Subcutaneous abdominal adipose tissue (tissue), 5 donors: Measurements from ENCODE around the gene COX7A2L.

Source experiments
- H3K27ac ChIP-seq: one replicate; pipeline ENCODE4 v1.7.0; 2013; ENCODE audit warnings: low read depth, mild to moderate bottlenecking, inconsistent platforms, low read length, moderate library complexity
- H3K27me3 ChIP-seq, 5 donors: one replicate each; pipeline ENCODE4 v1.7.0; 2013; ENCODE audit warnings: low read length in 5 of 5, inconsistent platforms in 1 of 5; ENCODE audit not compliant: control insufficient read depth in 5 of 5, insufficient read depth in 4 of 5
- H3K36me3 ChIP-seq, 5 donors: one replicate each; pipeline ENCODE4 v1.7.0; 2013; ENCODE audit warnings: low read length in 5 of 5; ENCODE audit not compliant: control insufficient read depth in 5 of 5, insufficient read depth in 5 of 5
- H3K4me1 ChIP-seq, 5 donors: one replicate each; pipeline ENCODE4 v1.7.0; 2013; ENCODE audit warnings: low read length in 5 of 5, mild to moderate bottlenecking in 3 of 5, moderate library complexity in 1 of 5; ENCODE audit not compliant: control insufficient read depth in 5 of 5, insufficient read depth in 5 of 5
- H3K4me3 ChIP-seq, 5 donors: one replicate each; pipeline ENCODE4 v1.7.0; 2013; ENCODE audit warnings: low read length in 5 of 5, low read depth in 1 of 5
- H3K9ac ChIP-seq, 5 donors: one replicate each; pipeline ENCODE4 v1.7.0; 2013; ENCODE audit warnings: low read length in 5 of 5, mild to moderate bottlenecking in 4 of 5, moderate library complexity in 3 of 5
- H3K9me3 ChIP-seq, 5 donors: one replicate each; pipeline ENCODE4 v1.7.0; 2013; ENCODE audit warnings: low read length in 5 of 5; ENCODE audit not compliant: control insufficient read depth in 5 of 5
- donor health status: healthy.
- donor health status: healthy.
- donor health status: healthy.
- donor health status: healthy.
- donor health status: healthy.

COX7A2L gene

DNA sequence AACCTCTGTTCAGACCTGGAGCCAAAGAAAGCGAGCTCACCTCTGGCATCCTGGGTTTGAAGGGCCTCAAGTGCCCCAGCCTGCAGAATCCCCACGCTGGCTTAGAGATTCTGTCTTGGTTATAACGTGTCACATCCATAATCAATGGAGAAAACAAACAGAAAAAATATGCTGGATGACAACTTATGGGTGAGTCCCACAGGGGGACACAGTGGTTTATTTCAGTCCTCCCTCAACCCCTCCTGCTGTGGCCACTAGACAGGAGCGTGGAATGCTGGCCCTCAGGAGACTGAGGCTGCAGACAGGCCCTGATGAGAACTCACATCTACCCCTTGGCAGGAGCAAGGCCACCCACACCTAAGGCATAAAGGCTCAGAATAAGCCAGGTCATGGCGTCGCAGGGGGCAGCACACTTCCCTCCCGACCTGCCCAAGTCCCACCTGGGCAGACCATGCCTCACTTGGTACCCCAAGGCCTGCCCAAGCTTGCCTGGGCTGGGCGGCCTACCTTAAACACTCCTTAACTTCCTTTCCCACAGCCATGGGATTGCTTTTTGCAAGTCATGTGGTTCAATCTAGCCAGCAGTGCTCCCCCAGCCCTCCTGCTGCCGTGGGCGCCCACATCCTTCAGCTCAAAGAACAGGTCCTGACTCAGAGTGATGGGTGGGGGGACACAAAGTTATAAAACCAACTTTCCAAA is 19.9 kb downstream of the COX7A2L start:
- Histone ChIP-seq H3K9me3 (no peaks in the 10 kb centered on the region), H3K4me1 (peaks cover 6 to 30% (median 21%) of the 10 kb centered on the region in 5 donors), H3K27ac (no peak overlapping the region), H3K36me3 (peaks cover 0 to 39% (median 25%) of the 10 kb centered on the region in 5 donors), H3K4me3 (no peak overlapping the region), H3K27me3 (no peaks in the 10 kb centered on the region), H3K9ac (no peak overlapping the region)

DNA sequence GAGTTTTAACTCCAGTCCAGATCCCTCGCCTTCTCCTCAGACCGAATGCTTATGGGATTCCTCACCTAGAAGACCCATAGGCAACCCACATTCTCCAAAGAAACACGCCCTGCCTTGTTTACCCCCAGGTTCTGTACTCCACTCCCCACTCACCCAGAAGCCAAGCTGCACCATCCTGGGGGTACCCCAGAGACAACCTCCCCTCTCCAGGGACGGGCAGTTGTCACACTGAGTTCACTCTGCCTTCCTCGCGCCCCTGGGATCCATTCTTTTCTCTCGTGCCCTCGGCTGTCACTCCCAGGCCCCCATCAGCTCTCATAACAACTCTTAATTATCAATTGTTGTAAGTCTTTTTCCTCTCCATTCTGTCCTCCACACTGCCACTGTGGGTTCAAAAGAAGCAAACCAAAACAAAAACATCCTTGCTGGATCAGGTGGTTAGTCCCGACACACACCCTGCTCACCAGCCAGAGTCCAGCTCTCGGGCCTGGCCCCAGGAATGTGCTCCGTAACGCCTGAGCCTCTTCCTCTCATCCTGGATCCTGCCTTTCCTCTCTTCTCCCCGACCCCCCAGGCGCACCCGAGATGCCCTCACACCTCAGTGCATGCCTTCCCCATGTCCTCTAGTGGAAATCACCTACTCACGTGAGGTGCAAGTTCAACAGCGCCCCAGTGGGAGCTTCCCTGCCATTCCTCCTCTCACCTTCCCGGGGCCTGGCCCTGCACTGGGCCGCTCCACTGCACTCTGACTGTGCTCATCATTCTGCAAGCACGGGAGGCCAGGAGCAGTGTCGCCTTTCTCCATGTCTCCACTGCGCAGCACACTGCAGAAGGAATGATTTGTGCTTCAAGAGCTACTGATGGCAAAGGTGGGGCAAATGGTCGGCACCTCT is 20.7 kb downstream of the COX7A2L start:
- no peak overlapping the region for H3K27ac ChIP-seq
- H3K9me3 ChIP-seq = no peaks in the 10 kb centered on the region
- H3K36me3 ChIP-seq = peaks cover 0 to 35% (median 26%) of the 10 kb centered on the region in 5 donors
- H3K27me3 ChIP-seq = no peaks in the 10 kb centered on the region
- peaks cover 6 to 23% (median 15%) of the 10 kb centered on the region in 5 donors for H3K4me1 ChIP-seq
- H3K9ac ChIP-seq = no peak overlapping the region
- no peak overlapping the region for H3K4me3 ChIP-seq

DNA sequence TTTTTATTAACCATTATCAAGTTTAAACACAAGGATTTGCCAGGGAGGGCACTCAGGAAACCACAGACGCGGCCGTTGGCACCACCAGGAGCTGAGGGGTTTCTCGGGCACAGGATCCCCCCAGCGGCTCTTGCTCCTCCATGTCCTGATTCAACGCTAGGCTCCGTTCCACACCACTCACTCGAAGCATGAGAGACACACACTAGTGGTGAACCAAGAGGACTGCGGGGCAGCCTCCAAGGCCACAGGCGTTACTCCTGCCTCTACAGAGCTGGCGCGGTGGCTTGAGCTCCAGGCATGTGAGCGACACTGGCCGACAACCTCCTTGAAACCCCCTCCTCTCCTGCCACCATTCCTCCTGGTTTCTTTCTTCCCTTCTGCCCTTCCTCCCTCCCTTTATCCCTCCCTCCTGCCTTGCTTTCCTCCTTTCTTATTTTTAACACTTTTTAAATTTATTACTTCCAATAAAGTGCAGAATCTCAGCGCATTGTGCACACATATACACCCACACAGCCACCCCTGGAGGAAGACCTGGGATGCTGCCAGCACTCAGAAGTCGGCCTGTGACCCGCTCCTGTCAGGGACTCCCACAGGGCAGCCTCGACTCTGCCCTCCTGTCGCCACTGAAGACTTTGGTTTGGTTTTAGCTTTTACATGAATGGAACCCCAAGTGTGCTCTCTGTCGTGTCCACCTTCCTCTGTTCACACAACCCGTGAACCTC is 21.7 kb downstream of the COX7A2L start:
- Histone ChIP-seq H3K36me3 (peaks cover 0 to 35% (median 26%) of the 10 kb centered on the region in 5 donors), H3K27me3 (no peaks in the 10 kb centered on the region), H3K9ac (no peak overlapping the region), H3K27ac (no peak overlapping the region), H3K9me3 (no peaks in the 10 kb centered on the region), H3K4me1 (peaks cover 6 to 23% (median 15%) of the 10 kb centered on the region in 5 donors), H3K4me3 (no peak overlapping the region)

DNA sequence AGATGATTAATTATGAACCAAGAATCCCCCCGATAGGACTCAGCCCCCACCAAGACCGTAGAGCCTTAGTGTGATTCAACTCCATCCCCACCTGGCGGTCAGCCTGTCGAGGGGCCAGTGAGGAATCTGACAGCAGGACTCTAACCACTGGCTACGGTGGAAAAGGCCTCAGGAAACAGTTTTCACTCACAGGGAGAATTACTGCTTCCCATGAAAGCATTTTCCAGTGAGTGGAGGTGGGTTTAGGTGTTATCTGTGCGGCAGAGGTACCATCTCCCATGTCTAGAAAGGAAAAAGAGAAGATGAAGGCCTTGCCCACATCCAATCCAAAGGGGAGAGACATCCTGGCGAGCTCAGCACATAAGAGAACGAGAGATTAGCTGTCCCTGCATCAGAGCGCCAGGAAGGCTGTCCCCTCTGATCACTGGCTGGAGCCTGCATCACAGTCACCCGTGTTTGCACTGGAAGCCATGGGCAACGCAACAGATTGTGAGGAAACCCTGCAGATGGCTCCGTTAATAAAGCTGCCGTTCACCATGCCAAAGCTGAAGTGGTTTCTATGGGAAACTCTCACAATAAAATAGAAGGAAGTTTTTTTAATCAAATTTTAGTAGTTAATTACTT is 22.3 kb downstream of the COX7A2L start:
- Histone ChIP-seq H3K9me3 (no peaks in the 10 kb centered on the region), H3K27ac (no peak overlapping the region), H3K9ac (no peak overlapping the region), H3K27me3 (no peaks in the 10 kb centered on the region), H3K4me1 (peaks cover 6 to 23% (median 15%) of the 10 kb centered on the region in 5 donors), H3K4me3 (no peak overlapping the region), H3K36me3 (peaks cover 0 to 38% (median 30%) of the 10 kb centered on the region in 5 donors)

DNA sequence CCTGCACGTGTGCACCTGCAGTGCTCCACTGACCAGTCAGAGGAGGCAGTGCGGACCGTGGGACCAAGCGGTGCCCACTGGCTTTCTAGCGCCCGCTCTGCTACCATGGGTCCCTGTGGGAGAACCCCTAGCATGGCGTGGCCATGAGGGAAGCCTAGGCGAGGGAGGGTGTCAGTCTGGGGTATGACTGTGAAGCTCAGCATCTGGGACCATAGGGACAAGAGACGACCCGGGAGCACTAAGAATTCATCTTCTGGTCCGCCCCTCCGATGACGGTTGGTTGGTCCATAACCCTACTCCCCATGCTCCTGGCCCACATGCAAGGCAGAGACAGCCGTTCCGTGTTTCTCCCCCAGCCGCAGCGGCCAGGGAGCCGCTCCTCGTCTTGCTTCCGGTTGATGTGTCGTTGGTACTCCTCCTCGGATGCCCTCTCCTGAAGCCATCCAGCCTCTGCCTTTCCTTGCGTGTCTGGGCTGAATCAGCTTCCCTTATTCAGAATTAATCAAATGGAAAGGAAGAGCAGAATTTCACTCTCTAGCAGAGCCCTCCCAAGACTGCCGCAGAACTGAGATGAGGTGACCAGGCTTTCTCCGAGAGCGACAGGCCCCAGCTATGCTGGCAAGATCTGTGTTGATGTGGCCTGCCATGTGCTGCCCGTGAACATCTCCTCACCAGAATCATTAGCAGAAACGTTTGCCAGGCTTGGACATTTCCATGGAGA is 23.0 kb downstream of the COX7A2L start:
- no peak overlapping the region for H3K4me3 ChIP-seq
- peaks cover 6 to 19% (median 13%) of the 10 kb centered on the region in 5 donors for H3K4me1 ChIP-seq
- H3K9ac ChIP-seq = no peak overlapping the region
- no peak overlapping the region for H3K27ac ChIP-seq
- no peaks in the 10 kb centered on the region for H3K27me3 ChIP-seq
- no peaks in the 10 kb centered on the region for H3K9me3 ChIP-seq
- peaks cover 1 to 45% (median 35%) of the 10 kb centered on the region in 5 donors for H3K36me3 ChIP-seq

DNA sequence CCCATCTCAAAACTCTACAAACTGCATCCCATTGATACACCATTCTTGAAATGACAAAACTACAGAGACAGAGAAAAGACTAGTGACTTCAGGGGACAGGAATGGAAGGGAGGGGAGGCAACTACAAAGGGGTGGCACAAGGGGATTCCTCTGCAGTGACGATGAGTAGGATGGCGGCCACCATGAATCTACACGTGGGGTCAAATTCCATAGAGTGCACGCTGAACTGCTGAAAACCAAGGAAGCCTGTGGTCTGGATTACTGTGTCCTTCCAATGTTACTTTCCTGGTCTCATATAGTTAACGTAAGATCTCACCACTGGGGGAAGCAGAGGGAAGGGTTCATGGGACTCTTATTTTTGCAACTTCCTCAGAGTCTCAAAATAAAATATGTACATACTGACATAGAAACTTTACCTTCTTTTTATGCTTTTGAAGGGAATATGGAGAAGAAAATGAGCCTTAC is 23.6 kb downstream of the COX7A2L start:
- Histone ChIP-seq H3K4me1 (peaks cover 4 to 13% (median 7%) of the 10 kb centered on the region in 5 donors), H3K9me3 (no peaks in the 10 kb centered on the region), H3K36me3 (peaks cover 6 to 51% (median 40%) of the 10 kb centered on the region in 5 donors)

DNA sequence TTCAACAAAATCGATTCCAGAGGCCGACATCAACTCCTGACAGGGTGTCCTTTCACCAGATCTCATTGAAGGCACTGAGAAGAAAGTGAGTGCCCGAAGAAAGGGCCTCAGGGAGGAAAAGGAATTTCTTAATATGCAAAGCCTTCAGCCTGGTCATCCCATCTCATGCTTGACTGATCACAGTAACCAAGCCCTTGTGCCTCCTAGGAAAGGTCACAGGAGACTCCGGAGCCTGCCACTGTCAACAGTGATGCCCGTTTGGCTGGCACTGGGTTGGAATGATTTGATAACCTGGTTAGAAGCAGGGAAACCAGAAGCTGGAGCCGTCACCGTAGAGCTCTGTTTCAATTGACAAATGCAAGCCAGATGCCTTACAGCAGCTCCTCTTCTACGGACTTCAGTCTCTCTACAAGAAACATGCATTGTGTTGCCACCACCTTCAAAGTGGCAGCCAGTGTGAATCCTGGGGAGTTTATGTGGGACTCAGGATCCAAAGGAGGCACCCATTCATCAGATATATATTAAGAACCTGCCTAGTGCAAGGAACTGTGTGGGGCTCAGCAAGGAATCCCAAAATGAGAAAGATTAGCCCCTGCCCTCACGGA is 24.6 kb downstream of the COX7A2L start:
- no peak overlapping the region for H3K9ac ChIP-seq
- peaks cover 0 to 7% (median 5%) of the 10 kb centered on the region in 5 donors for H3K4me1 ChIP-seq
- H3K27ac ChIP-seq = no peak overlapping the region
- no peaks in the 10 kb centered on the region for H3K9me3 ChIP-seq
- no peak overlapping the region for H3K4me3 ChIP-seq
- no peaks in the 10 kb centered on the region for H3K27me3 ChIP-seq
- H3K36me3 ChIP-seq = peaks cover 11 to 58% (median 48%) of the 10 kb centered on the region in 5 donors

More for the DNA sequence above, 23.6 kb downstream of the COX7A2L start:
- Histone ChIP-seq H3K27ac (no peak overlapping the region), H3K9ac (no peak overlapping the region), H3K27me3 (no peaks in the 10 kb centered on the region), H3K4me3 (no peak overlapping the region)

DNA sequence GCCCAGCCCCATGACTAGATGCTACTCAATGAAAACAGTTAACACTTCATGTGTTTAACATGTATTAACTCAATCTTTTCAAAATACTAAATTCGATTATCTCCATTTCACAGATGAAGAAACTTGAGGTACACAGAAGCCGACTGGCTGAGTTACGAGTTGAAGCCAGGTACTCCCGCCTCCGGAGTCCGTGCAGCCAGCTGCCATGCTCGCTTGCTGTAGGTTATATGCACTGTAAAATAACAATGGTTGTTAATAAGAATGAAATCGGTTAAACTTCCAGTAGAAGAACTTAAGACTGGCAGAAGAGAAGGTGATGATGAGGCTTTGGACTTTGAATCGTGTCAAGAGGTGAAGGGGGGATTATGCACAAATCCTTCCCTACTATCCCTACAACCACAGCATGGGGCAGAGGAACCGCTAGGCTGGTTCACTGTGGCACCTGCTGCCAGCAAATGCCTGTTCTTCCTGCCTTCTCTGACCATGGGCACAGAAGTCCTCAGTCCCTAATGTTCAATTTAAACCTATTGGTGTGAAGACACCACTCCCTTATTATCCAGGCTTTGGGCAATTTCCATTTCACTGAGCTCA is 25.4 kb downstream of the COX7A2L start:
- Histone ChIP-seq H3K27ac (no peak overlapping the region), H3K27me3 (no peaks in the 10 kb centered on the region), H3K4me1 (peaks cover 0 to 9% (median 3%) of the 10 kb centered on the region in 5 donors), H3K4me3 (no peak overlapping the region), H3K9ac (no peak overlapping the region), H3K36me3 (peaks cover 18 to 58% (median 46%) of the 10 kb centered on the region in 5 donors), H3K9me3 (no peaks in the 10 kb centered on the region)
